ENCODE measurements around the gene USP12. TPM values are rescaled to one million over a fixed set of nuclear protein-coding genes. Genes with fewer than 3 reads are reported as not detected.

The USP12 gene
- total RNA-seq, 3 donors from 2014 or later (not counting 1 experiment from before 2014, with no cell fraction given): 44.3 to 55.3 (median 50.9) TPM

GRCh38 chr13:27199211-27199610, 27.6 kb upstream of the USP12 start:
- H3K4me3 ChIP-seq (ENCODE audit: low read length): no peak overlapping the region
- no peaks in the 10 kb centered on the region for H3K4me1 ChIP-seq (ENCODE audit: control insufficient read depth, insufficient read depth, low read length)
- H3K36me3 Mint-ChIP-seq: no peaks in the 10 kb centered on the region
- no peak overlapping the region for H3K4me3 Mint-ChIP-seq
- H3K4me1 Mint-ChIP-seq: no peaks in the 10 kb centered on the region
- no peaks in the 10 kb centered on the region for H3K9me3 Mint-ChIP-seq
- no peak for TF ChIP-seq CTCF (IDR thresholded peaks at IDR 0.05)
- intact Hi-C loops (cut with micrococcal nuclease): no loop called here
- WGBS (ENCODE audit: insufficient coverage): 100% methylated on average over 2 of the region's 3 CpGs
- no peaks in the 10 kb centered on the region for H3K36me3 ChIP-seq (ENCODE audit: control insufficient read depth, insufficient read depth, low read length)
- ATAC-seq (no peak), DNase-seq (no peak)
- H3K27ac ChIP-seq (ENCODE audit: low read length): no peak overlapping the region
- H3K27me3 Mint-ChIP-seq (ENCODE audit: low read depth in 2 of 2): peaks cover 17 to 18% of the 10 kb centered on the region in 2 donors
- H3K27ac Mint-ChIP-seq: no peak overlapping the region
- H3K9me3 ChIP-seq (ENCODE audit: control insufficient read depth, insufficient read depth, low read length): no peaks in the 10 kb centered on the region
- no peaks in the 10 kb centered on the region for H3K27me3 ChIP-seq (ENCODE audit: control insufficient read depth, insufficient read depth, low read length)

- H3K4me1 ChIP-seq (ENCODE audit: control insufficient read depth, insufficient read depth, low read length): no peaks in the 10 kb centered on the region
- H3K4me3 ChIP-seq (ENCODE audit: low read length): no peak overlapping the region
- H3K27ac Mint-ChIP-seq: no peak overlapping the region
- TF ChIP-seq CTCF (IDR thresholded peaks at IDR 0.05): no peak
- 76% methylated on average over 9 of the region's 9 CpGs for WGBS (ENCODE audit: insufficient coverage)
- H3K9me3 Mint-ChIP-seq: no peaks in the 10 kb centered on the region
- intact Hi-C loops (cut with micrococcal nuclease): no loop called here
- no peaks in the 10 kb centered on the region for H3K4me1 Mint-ChIP-seq
- no peaks in the 10 kb centered on the region for H3K36me3 Mint-ChIP-seq
- DNase-seq: no peak
- ATAC-seq: no peak
- H3K4me3 Mint-ChIP-seq: no peak overlapping the region
- no peaks in the 10 kb centered on the region for H3K27me3 ChIP-seq (ENCODE audit: control insufficient read depth, insufficient read depth, low read length)
- no peak overlapping the region for H3K27ac ChIP-seq (ENCODE audit: low read length)
- no peaks in the 10 kb centered on the region for H3K9me3 ChIP-seq (ENCODE audit: control insufficient read depth, insufficient read depth, low read length)
- H3K36me3 ChIP-seq (ENCODE audit: control insufficient read depth, insufficient read depth, low read length): no peaks in the 10 kb centered on the region
- H3K27me3 Mint-ChIP-seq (ENCODE audit: low read depth in 2 of 2): peaks cover 17 to 31% of the 10 kb centered on the region in 2 donors
Measured at GRCh38 chr13:27194895-27195764, 23.5 kb upstream of the USP12 start.

DNA sequence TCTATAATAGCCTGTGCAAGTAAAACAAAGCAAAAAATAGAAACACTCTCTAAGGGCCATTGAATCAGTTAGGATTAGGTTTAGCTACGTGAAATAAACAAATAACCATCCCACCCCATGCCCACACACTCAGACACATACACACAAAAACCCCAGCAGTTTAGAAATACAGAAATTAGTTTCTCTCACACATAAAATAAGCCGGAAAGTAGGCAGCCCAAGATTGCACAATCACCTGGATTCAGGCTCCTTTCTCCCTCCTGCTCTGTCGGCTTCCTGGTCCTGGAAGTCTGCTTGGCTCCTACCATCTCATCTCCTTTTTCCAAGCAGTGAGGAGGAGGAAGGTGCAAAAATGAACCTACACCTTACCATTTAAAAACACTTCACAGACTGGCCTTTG, 22.6 kb upstream of the USP12 start:
- H3K27ac Mint-ChIP-seq: no peak overlapping the region
- H3K4me3 Mint-ChIP-seq: no peak overlapping the region
- WGBS (ENCODE audit: insufficient coverage): 79% methylated on average over 2 of the region's 3 CpGs
- TF ChIP-seq CTCF (IDR thresholded peaks at IDR 0.05): no peak
- no peaks in the 10 kb centered on the region for H3K36me3 Mint-ChIP-seq
- no peak for DNase-seq
- intact Hi-C loops (cut with micrococcal nuclease): no loop called here
- Histone ChIP-seq H3K9me3 (ENCODE audit: control insufficient read depth, insufficient read depth, low read length) (no peaks in the 10 kb centered on the region), H3K4me1 (ENCODE audit: control insufficient read depth, insufficient read depth, low read length) (no peaks in the 10 kb centered on the region), H3K4me3 (ENCODE audit: low read length) (no peak overlapping the region), H3K27me3 (ENCODE audit: control insufficient read depth, insufficient read depth, low read length) (no peaks in the 10 kb centered on the region), H3K36me3 (ENCODE audit: control insufficient read depth, insufficient read depth, low read length) (no peaks in the 10 kb centered on the region), H3K27ac (ENCODE audit: low read length) (no peak overlapping the region)
- ATAC-seq: no peak
- no peaks in the 10 kb centered on the region for H3K9me3 Mint-ChIP-seq
- H3K27me3 Mint-ChIP-seq (ENCODE audit: low read depth in 2 of 2): peaks cover 19 to 31% of the 10 kb centered on the region in 2 donors
- no peaks in the 10 kb centered on the region for H3K4me1 Mint-ChIP-seq

Data from natural killer cell (primary cell).